ENCODE results near the gene LRP1B. TPM values are rescaled to one million over a fixed set of nuclear protein-coding genes. Genes with fewer than 3 reads are reported as not detected.

LRP1B gene
- total RNA-seq, 1 experiment from 2014 or later = 0.21 TPM

DNA sequence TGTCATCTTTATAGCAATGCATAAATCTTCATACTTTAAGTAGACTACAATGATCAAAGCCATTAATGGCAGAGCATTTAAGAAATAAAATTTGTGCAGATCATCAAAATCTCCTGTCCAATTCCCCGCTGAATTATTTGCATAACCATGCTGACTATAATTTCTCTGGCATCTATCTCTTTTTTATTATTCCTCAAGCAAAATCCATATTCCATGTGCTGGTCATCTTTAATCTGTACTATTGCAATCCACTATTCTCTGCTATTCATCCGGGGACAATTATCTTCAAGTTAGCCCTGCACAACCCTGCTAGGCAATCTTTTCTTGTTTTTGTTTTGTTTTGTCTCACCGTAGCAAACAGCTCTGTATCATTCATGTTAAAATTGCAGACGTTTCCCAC is 1881.0 kb downstream of the LRP1B start:
- H3K9me3 Mint-ChIP-seq (ENCODE audit: low read depth, unreplicated experiment) = no peaks in the 10 kb centered on the region
- CTCF ChIA-PET = no interaction called here
- no peaks in the 10 kb centered on the region for H3K27me3 Mint-ChIP-seq (ENCODE audit: unreplicated experiment)
- no peaks in the 10 kb centered on the region for H3K36me3 Mint-ChIP-seq (ENCODE audit: insufficient read depth, unreplicated experiment)
- no TSS peak for BruUV-seq (replicated peaks)
- intact Hi-C loops (cut with micrococcal nuclease; ENCODE audit: unreplicated experiment) = no loop called here
- no peak for DNase-seq
- TF ChIP-seq, protein P1, sequence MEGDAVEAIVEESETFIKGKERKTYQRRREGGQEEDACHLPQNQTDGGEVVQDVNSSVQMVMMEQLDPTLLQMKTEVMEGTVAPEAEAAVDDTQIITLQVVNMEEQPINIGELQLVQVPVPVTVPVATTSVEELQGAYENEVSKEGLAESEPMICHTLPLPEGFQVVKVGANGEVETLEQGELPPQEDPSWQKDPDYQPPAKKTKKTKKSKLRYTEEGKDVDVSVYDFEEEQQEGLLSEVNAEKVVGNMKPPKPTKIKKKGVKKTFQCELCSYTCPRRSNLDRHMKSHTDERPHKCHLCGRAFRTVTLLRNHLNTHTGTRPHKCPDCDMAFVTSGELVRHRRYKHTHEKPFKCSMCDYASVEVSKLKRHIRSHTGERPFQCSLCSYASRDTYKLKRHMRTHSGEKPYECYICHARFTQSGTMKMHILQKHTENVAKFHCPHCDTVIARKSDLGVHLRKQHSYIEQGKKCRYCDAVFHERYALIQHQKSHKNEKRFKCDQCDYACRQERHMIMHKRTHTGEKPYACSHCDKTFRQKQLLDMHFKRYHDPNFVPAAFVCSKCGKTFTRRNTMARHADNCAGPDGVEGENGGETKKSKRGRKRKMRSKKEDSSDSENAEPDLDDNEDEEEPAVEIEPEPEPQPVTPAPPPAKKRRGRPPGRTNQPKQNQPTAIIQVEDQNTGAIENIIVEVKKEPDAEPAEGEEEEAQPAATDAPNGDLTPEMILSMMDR (IDR thresholded peaks at IDR 0.05; ENCODE audit: unreplicated experiment) = no peak
- no peak overlapping the region for H3K4me3 Mint-ChIP-seq (ENCODE audit: low read depth, unreplicated experiment)
- H3K4me1 Mint-ChIP-seq (ENCODE audit: low read depth, unreplicated experiment) = no peaks in the 10 kb centered on the region
- H3K27ac Mint-ChIP-seq (ENCODE audit: unreplicated experiment) = no peak overlapping the region

DNA sequence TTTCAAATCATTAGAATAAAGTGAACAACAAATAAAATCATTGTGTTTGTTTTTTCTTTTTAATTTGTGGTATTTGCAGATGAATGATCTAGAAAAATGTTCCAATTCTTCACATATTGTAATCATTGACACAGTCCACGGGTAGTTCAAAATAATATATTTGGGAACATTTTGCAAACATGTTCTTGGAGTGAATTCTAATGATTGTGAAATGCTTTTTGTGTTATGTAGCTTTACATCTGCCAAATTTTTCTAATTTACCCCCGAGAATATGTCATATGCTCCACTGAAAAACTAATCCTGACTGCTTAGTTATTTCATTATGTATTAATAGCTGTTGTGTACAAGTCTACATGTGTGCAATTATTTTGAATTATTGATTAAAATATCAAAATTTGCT is 1882.2 kb downstream of the LRP1B start:
- Mint-ChIP-seq H3K27ac (ENCODE audit: unreplicated experiment) (no peak overlapping the region), H3K4me1 (ENCODE audit: low read depth, unreplicated experiment) (no peaks in the 10 kb centered on the region), H3K27me3 (ENCODE audit: unreplicated experiment) (no peaks in the 10 kb centered on the region), H3K4me3 (ENCODE audit: low read depth, unreplicated experiment) (no peak overlapping the region), H3K36me3 (ENCODE audit: insufficient read depth, unreplicated experiment) (no peaks in the 10 kb centered on the region), H3K9me3 (ENCODE audit: low read depth, unreplicated experiment) (no peaks in the 10 kb centered on the region)
- DNase-seq = no peak
- CTCF ChIA-PET = no interaction called here
- intact Hi-C loops (cut with micrococcal nuclease; ENCODE audit: unreplicated experiment) = no loop called here
- no TSS peak for BruUV-seq (replicated peaks)
- TF ChIP-seq, protein P1 (IDR thresholded peaks at IDR 0.05; ENCODE audit: unreplicated experiment) = no peak

DNA sequence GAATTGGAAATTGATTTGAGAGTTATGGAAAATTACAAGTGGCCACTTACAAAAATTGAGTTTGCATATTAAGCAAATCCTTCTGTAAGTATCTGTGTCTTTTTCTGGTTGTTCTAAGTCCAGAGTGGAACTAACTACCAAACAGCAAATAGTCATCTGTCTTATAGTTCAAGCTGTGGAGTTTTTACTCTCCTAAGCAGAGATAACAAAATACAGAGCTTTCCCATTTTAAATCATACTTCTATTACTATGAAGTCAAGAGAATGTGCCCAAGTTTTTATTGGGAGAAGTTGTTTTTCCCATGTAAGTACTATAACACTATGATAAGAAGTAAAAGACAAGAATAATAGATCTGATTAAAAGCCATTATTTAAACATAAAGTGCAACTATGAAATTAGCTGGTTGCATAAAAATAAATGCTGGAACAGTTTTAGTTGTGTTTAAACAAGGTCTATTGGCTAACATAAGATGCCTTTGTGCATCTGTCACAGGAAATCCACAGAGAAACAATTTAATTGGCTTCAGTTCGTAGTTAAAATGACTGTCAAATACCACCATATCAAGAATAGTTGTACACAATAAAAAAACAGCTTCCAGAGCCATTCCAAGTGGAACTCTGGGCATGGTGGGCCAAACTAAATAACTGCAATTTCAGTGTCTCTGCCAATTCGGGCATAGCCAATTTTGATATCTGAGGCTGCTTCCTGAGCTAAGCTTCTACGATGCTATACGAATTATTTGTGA is 1883.2 kb downstream of the LRP1B start:
- Mint-ChIP-seq H3K4me1 (ENCODE audit: low read depth, unreplicated experiment) (no peaks in the 10 kb centered on the region), H3K36me3 (ENCODE audit: insufficient read depth, unreplicated experiment) (no peaks in the 10 kb centered on the region), H3K4me3 (ENCODE audit: low read depth, unreplicated experiment) (no peak overlapping the region), H3K9me3 (ENCODE audit: low read depth, unreplicated experiment) (no peaks in the 10 kb centered on the region), H3K27ac (ENCODE audit: unreplicated experiment) (no peak overlapping the region), H3K27me3 (ENCODE audit: unreplicated experiment) (no peaks in the 10 kb centered on the region)
- BruUV-seq (replicated peaks) = no TSS peak
- TF ChIP-seq, protein P1 (IDR thresholded peaks at IDR 0.05; ENCODE audit: unreplicated experiment) = no peak
- CTCF ChIA-PET = no interaction called here
- intact Hi-C loops (cut with micrococcal nuclease; ENCODE audit: unreplicated experiment) = no loop called here
- no peak for DNase-seq

DNA sequence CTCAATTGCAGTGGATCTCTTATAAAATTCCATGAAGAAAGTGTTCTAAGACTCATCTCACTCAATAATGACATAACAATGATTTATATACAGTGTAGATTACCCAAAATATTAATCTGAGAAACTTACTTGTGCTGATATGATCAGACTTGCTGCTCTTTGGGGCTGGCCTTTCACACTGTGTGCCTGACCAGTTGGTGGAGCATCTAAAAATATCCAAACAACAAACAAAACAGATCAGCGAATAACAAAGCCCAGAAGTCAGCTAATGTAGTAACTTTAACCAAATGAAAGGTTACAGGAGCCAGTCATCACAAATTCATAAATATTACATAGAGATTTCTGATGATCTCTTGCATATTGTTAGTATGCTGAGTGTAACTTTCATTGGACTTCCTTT is 1883.9 kb downstream of the LRP1B start:
- no TSS peak for BruUV-seq (replicated peaks)
- H3K4me3 Mint-ChIP-seq (ENCODE audit: low read depth, unreplicated experiment) = no peak overlapping the region
- intact Hi-C loops (cut with micrococcal nuclease; ENCODE audit: unreplicated experiment) = no loop called here
- TF ChIP-seq, protein P1 (IDR thresholded peaks at IDR 0.05; ENCODE audit: unreplicated experiment) = no peak
- no peak overlapping the region for H3K27ac Mint-ChIP-seq (ENCODE audit: unreplicated experiment)
- CTCF ChIA-PET = no interaction called here
- H3K36me3 Mint-ChIP-seq (ENCODE audit: insufficient read depth, unreplicated experiment) = no peaks in the 10 kb centered on the region
- no peaks in the 10 kb centered on the region for H3K9me3 Mint-ChIP-seq (ENCODE audit: low read depth, unreplicated experiment)
- H3K27me3 Mint-ChIP-seq (ENCODE audit: unreplicated experiment) = no peaks in the 10 kb centered on the region
- DNase-seq = no peak
- no peaks in the 10 kb centered on the region for H3K4me1 Mint-ChIP-seq (ENCODE audit: low read depth, unreplicated experiment)
